ENCODE data around the gene SPAG8. TPM values are rescaled to one million over a fixed set of nuclear protein-coding genes. Genes with fewer than 3 reads are reported as not detected.

The SPAG8 gene
- total and polyA plus RNA-seq, 10 of the 15 experiments (the other 5 are each of a cell fraction or from before 2014, with no cell fraction given) = 0.40 to 1.1 (median 0.72) TPM

- H3K9me3 ChIP-seq (replicated peaks; ENCODE audit: control insufficient read depth, insufficient read depth, low read length) = no peaks in the 10 kb centered on the region
- WGBS (ENCODE audit: insufficient coverage, insufficient replicate concordance, low lambda C conversion rate, missing lambda C conversion rate) = 100% methylated on average over 2 of the region's 2 CpGs
- ChIA-PET SMC1A (ENCODE audit: uncharacterized antibody, unreplicated experiment) (interaction anchor here (0.8 to 3.1 kb wide), 15 partner anchors 11 to 142 kb away, joined by 3 to 26 read pairs (median 3); partner anchors contain the start of gene SPAG8), POLR2A (interaction anchor here (1.3 kb wide), 1 partner anchor 37 kb away, joined by 3 read pairs; no protein-coding TSS in a partner anchor), RAD21 (ENCODE audit: unreplicated experiment) (interaction anchor here (0.6 to 2.2 kb wide), 17 partner anchors 22 to 186 kb away, joined by 3 to 26 read pairs (median 5); partner anchors contain the start of gene SPAG8), CTCF (interaction anchor here (0.9 to 5.1 kb wide), 41 partner anchors 9 to 234 kb away, joined by 3 to 101 read pairs (median 5); partner anchors contain the start of genes GBA2, HINT2, RGP1 and SPAG8)
- in situ Hi-C loops (cut with MboI) = loop anchor here (5.0 kb wide), 1 partner anchor 93 kb away; no protein-coding TSS in a partner anchor
- no peak for ATAC-seq
- no peak overlapping the region for H3K27ac ChIP-seq (ENCODE audit: control insufficient read depth, insufficient read depth)
- no peak overlapping the region for H3K4me2 ChIP-seq (ENCODE audit: control insufficient read depth, insufficient read depth)
- H3K27me3 ChIP-seq (replicated peaks in 1 of 2; ENCODE audit: control insufficient read depth in 2 of 2, insufficient read depth in 2 of 2, low read length in 1 of 2) = no peaks in the 10 kb centered on the region
- TF ChIP-seq ZZZ3 (IDR thresholded peaks at IDR 0.05; ENCODE audit: control insufficient read depth, insufficient read length, low read depth) (no peak), DPF2 (IDR thresholded peaks at IDR 0.05) (no peak), NFIC (IDR thresholded peaks at IDR 0.05; ENCODE audit: low read depth, low read length) (no peak), TCF7 (IDR thresholded peaks at IDR 0.05; ENCODE audit: borderline replicate concordance) (no peak), SP1 (IDR thresholded peaks at IDR 0.05; ENCODE audit: low read depth, low read length) (no peak), CHD1 (IDR thresholded peaks at IDR 0.05; ENCODE audit: low read depth, low read length) (no peak), EZH2 (IDR thresholded peaks at IDR 0.05; ENCODE audit: borderline replicate concordance, control insufficient read depth, low read depth, low read length) (no peak), ZNF217 (IDR thresholded peaks at IDR 0.05) (no peak), SREBF1 (IDR thresholded peaks at IDR 0.05; ENCODE audit: low read length) (no peak), NR2F1 (conservative IDR thresholded peaks at IDR 0.05) (no peak)
- TF ChIP-seq, protein P1, sequence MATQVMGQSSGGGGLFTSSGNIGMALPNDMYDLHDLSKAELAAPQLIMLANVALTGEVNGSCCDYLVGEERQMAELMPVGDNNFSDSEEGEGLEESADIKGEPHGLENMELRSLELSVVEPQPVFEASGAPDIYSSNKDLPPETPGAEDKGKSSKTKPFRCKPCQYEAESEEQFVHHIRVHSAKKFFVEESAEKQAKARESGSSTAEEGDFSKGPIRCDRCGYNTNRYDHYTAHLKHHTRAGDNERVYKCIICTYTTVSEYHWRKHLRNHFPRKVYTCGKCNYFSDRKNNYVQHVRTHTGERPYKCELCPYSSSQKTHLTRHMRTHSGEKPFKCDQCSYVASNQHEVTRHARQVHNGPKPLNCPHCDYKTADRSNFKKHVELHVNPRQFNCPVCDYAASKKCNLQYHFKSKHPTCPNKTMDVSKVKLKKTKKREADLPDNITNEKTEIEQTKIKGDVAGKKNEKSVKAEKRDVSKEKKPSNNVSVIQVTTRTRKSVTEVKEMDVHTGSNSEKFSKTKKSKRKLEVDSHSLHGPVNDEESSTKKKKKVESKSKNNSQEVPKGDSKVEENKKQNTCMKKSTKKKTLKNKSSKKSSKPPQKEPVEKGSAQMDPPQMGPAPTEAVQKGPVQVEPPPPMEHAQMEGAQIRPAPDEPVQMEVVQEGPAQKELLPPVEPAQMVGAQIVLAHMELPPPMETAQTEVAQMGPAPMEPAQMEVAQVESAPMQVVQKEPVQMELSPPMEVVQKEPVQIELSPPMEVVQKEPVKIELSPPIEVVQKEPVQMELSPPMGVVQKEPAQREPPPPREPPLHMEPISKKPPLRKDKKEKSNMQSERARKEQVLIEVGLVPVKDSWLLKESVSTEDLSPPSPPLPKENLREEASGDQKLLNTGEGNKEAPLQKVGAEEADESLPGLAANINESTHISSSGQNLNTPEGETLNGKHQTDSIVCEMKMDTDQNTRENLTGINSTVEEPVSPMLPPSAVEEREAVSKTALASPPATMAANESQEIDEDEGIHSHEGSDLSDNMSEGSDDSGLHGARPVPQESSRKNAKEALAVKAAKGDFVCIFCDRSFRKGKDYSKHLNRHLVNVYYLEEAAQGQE (IDR thresholded peaks at IDR 0.05; ENCODE audit: low read depth, low read length) = no peak
- TF ChIP-seq, protein P2, sequence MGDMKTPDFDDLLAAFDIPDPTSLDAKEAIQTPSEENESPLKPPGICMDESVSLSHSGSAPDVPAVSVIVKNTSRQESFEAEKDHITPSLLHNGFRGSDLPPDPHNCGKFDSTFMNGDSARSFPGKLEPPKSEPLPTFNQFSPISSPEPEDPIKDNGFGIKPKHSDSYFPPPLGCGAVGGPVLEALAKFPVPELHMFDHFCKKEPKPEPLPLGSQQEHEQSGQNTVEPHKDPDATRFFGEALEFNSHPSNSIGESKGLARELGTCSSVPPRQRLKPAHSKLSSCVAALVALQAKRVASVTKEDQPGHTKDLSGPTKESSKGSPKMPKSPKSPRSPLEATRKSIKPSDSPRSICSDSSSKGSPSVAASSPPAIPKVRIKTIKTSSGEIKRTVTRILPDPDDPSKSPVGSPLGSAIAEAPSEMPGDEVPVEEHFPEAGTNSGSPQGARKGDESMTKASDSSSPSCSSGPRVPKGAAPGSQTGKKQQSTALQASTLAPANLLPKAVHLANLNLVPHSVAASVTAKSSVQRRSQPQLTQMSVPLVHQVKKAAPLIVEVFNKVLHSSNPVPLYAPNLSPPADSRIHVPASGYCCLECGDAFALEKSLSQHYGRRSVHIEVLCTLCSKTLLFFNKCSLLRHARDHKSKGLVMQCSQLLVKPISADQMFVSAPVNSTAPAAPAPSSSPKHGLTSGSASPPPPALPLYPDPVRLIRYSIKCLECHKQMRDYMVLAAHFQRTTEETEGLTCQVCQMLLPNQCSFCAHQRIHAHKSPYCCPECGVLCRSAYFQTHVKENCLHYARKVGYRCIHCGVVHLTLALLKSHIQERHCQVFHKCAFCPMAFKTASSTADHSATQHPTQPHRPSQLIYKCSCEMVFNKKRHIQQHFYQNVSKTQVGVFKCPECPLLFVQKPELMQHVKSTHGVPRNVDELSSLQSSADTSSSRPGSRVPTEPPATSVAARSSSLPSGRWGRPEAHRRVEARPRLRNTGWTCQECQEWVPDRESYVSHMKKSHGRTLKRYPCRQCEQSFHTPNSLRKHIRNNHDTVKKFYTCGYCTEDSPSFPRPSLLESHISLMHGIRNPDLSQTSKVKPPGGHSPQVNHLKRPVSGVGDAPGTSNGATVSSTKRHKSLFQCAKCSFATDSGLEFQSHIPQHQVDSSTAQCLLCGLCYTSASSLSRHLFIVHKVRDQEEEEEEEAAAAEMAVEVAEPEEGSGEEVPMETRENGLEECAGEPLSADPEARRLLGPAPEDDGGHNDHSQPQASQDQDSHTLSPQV (IDR thresholded peaks at IDR 0.05) = no peak
- TF ChIP-seq, protein P3, sequence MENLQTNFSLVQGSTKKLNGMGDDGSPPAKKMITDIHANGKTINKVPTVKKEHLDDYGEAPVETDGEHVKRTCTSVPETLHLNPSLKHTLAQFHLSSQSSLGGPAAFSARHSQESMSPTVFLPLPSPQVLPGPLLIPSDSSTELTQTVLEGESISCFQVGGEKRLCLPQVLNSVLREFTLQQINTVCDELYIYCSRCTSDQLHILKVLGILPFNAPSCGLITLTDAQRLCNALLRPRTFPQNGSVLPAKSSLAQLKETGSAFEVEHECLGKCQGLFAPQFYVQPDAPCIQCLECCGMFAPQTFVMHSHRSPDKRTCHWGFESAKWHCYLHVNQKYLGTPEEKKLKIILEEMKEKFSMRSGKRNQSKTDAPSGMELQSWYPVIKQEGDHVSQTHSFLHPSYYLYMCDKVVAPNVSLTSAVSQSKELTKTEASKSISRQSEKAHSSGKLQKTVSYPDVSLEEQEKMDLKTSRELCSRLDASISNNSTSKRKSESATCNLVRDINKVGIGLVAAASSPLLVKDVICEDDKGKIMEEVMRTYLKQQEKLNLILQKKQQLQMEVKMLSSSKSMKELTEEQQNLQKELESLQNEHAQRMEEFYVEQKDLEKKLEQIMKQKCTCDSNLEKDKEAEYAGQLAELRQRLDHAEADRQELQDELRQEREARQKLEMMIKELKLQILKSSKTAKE (IDR thresholded peaks at IDR 0.05; ENCODE audit: low read depth, poor library complexity, severe bottlenecking) = no peak
- H3K36me3 ChIP-seq (ENCODE audit: control insufficient read depth in 2 of 2, insufficient read depth in 2 of 2, low read length in 1 of 2) = peaks cover 2 to 6% of the 10 kb centered on the region in 2 experiments
- H2AFZ ChIP-seq (ENCODE audit: control insufficient read depth, low read depth, low read length) = no peak overlapping the region
- H3K79me2 ChIP-seq (ENCODE audit: control insufficient read depth, insufficient read depth, low read length) = no peaks in the 10 kb centered on the region
- intact Hi-C loops (cut with micrococcal nuclease; ENCODE audit: unreplicated experiment) = no loop called here
- H3K4me3 ChIP-seq = no peak overlapping the region
- H4K20me1 ChIP-seq (ENCODE audit: control insufficient read depth, insufficient read depth) = no peaks in the 10 kb centered on the region; the same call in 1 of the 2 replicates
- DNase-seq (ENCODE audit: low read depth, low spot score) = no peak
- BruUV-seq (replicated peaks) = no TSS peak
- H3K4me1 ChIP-seq (ENCODE audit: control insufficient read depth, insufficient read depth, low read length) = no peaks in the 10 kb centered on the region
- H3K9ac ChIP-seq (ENCODE audit: control insufficient read depth, insufficient read depth, low read length) = no peak overlapping the region
- FAIRE-seq = no peak
These were observed 22.5 kb downstream of the SPAG8 start for GRCh38 chr9:35789541-35789940.

Data from GM12878 (cell line).